ENCODE data around the gene LEF1.

The LEF1 gene

GRCh38 chr4:108103099-108103862, 65.5 kb downstream of the LEF1 start:
- Histone ChIP-seq H3K27ac (ENCODE audit: low read depth in 2 of 2, low read length in 2 of 2) (no peak overlapping the region), H3K4me3 (ENCODE audit: low read length in 2 of 2) (no peak overlapping the region), H3K36me3 (ENCODE audit: control insufficient read depth in 2 of 2, insufficient read depth in 2 of 2, low read length in 2 of 2) (no peaks in the 10 kb centered on the region), H3K4me1 (ENCODE audit: control insufficient read depth in 2 of 2, insufficient read depth in 2 of 2, low read length in 2 of 2) (no peaks in the 10 kb centered on the region), H3K9ac (ENCODE audit: low read depth in 1 of 2, low read length in 2 of 2) (no peak overlapping the region), H3K27me3 (ENCODE audit: control insufficient read depth in 2 of 2, insufficient read depth in 2 of 2, low read length in 2 of 2) (no peaks in the 10 kb centered on the region), H3K9me3 (ENCODE audit: control insufficient read depth in 2 of 2, low read length in 2 of 2) (no peaks in the 10 kb centered on the region)

GRCh38 chr4:108100827-108101226, 67.9 kb downstream of the LEF1 start:
- Histone ChIP-seq H3K9ac (ENCODE audit: low read depth in 1 of 2, low read length in 2 of 2) (no peak overlapping the region), H3K4me1 (ENCODE audit: control insufficient read depth in 2 of 2, insufficient read depth in 2 of 2, low read length in 2 of 2) (no peaks in the 10 kb centered on the region), H3K27me3 (ENCODE audit: control insufficient read depth in 2 of 2, insufficient read depth in 2 of 2, low read length in 2 of 2) (no peaks in the 10 kb centered on the region), H3K27ac (ENCODE audit: low read depth in 2 of 2, low read length in 2 of 2) (no peak overlapping the region), H3K9me3 (ENCODE audit: control insufficient read depth in 2 of 2, low read length in 2 of 2) (no peaks in the 10 kb centered on the region), H3K4me3 (ENCODE audit: low read length in 2 of 2) (no peak overlapping the region), H3K36me3 (ENCODE audit: control insufficient read depth in 2 of 2, insufficient read depth in 2 of 2, low read length in 2 of 2) (no peaks in the 10 kb centered on the region)

GRCh38 chr4:108099838-108100237, 68.9 kb downstream of the LEF1 start:
- Histone ChIP-seq H3K27me3 (ENCODE audit: control insufficient read depth in 2 of 2, insufficient read depth in 2 of 2, low read length in 2 of 2) (no peaks in the 10 kb centered on the region), H3K9me3 (ENCODE audit: control insufficient read depth in 2 of 2, low read length in 2 of 2) (no peaks in the 10 kb centered on the region), H3K27ac (ENCODE audit: low read depth in 2 of 2, low read length in 2 of 2) (no peak overlapping the region), H3K4me3 (ENCODE audit: low read length in 2 of 2) (no peak overlapping the region), H3K4me1 (ENCODE audit: control insufficient read depth in 2 of 2, insufficient read depth in 2 of 2, low read length in 2 of 2) (no peaks in the 10 kb centered on the region), H3K9ac (ENCODE audit: low read depth in 1 of 2, low read length in 2 of 2) (no peak overlapping the region), H3K36me3 (ENCODE audit: control insufficient read depth in 2 of 2, insufficient read depth in 2 of 2, low read length in 2 of 2) (no peaks in the 10 kb centered on the region)

- Histone ChIP-seq H3K4me3 (ENCODE audit: low read length in 2 of 2) (no peak overlapping the region), H3K9me3 (ENCODE audit: control insufficient read depth in 2 of 2, low read length in 2 of 2) (no peaks in the 10 kb centered on the region), H3K27ac (ENCODE audit: low read depth in 2 of 2, low read length in 2 of 2) (no peak overlapping the region)
These were observed 70.7 kb downstream of the LEF1 start for GRCh38 chr4:108097990-108098553.

GRCh38 chr4:108094923-108095482, 73.7 kb downstream of the LEF1 start:
- no peaks in the 10 kb centered on the region for H3K9me3 ChIP-seq (ENCODE audit: control insufficient read depth in 2 of 2, low read length in 2 of 2)
- H3K9ac ChIP-seq (ENCODE audit: low read depth in 1 of 2, low read length in 2 of 2) = no peak overlapping the region
- no peak overlapping the region for H3K4me3 ChIP-seq (ENCODE audit: low read length in 2 of 2)
- no peaks in the 10 kb centered on the region for H3K27me3 ChIP-seq (ENCODE audit: control insufficient read depth in 2 of 2, insufficient read depth in 2 of 2, low read length in 2 of 2)
- no peaks in the 10 kb centered on the region for H3K36me3 ChIP-seq (ENCODE audit: control insufficient read depth in 2 of 2, insufficient read depth in 2 of 2, low read length in 2 of 2)
- H3K4me1 ChIP-seq (ENCODE audit: control insufficient read depth in 2 of 2, insufficient read depth in 2 of 2, low read length in 2 of 2) = no peaks in the 10 kb centered on the region
- no peak overlapping the region for H3K27ac ChIP-seq (ENCODE audit: low read depth in 2 of 2, low read length in 2 of 2)

More at GRCh38 chr4:108097990-108098553, 70.7 kb downstream of the LEF1 start:
- H3K27me3 ChIP-seq (ENCODE audit: control insufficient read depth in 2 of 2, insufficient read depth in 2 of 2, low read length in 2 of 2) = no peaks in the 10 kb centered on the region
- no peaks in the 10 kb centered on the region for H3K36me3 ChIP-seq (ENCODE audit: control insufficient read depth in 2 of 2, insufficient read depth in 2 of 2, low read length in 2 of 2)
- no peaks in the 10 kb centered on the region for H3K4me1 ChIP-seq (ENCODE audit: control insufficient read depth in 2 of 2, insufficient read depth in 2 of 2, low read length in 2 of 2)
- H3K9ac ChIP-seq (ENCODE audit: low read depth in 1 of 2, low read length in 2 of 2) = no peak overlapping the region

GRCh38 chr4:108094131-108094530, 74.6 kb downstream of the LEF1 start:
- H3K27me3 ChIP-seq (ENCODE audit: control insufficient read depth in 2 of 2, insufficient read depth in 2 of 2, low read length in 2 of 2) = no peaks in the 10 kb centered on the region
- H3K4me1 ChIP-seq (ENCODE audit: control insufficient read depth in 2 of 2, insufficient read depth in 2 of 2, low read length in 2 of 2) = no peaks in the 10 kb centered on the region
- H3K4me3 ChIP-seq (ENCODE audit: low read length in 2 of 2) = no peak overlapping the region
- no peaks in the 10 kb centered on the region for H3K36me3 ChIP-seq (ENCODE audit: control insufficient read depth in 2 of 2, insufficient read depth in 2 of 2, low read length in 2 of 2)
- no peaks in the 10 kb centered on the region for H3K9me3 ChIP-seq (ENCODE audit: control insufficient read depth in 2 of 2, low read length in 2 of 2)
- H3K27ac ChIP-seq (ENCODE audit: low read depth in 2 of 2, low read length in 2 of 2) = no peak overlapping the region
- no peak overlapping the region for H3K9ac ChIP-seq (ENCODE audit: low read depth in 1 of 2, low read length in 2 of 2)

GRCh38 chr4:108092288-108092687, 76.4 kb downstream of the LEF1 start:
- Histone ChIP-seq H3K9ac (ENCODE audit: low read depth in 1 of 2, low read length in 2 of 2) (no peak overlapping the region), H3K4me1 (ENCODE audit: control insufficient read depth in 2 of 2, insufficient read depth in 2 of 2, low read length in 2 of 2) (no peaks in the 10 kb centered on the region), H3K36me3 (ENCODE audit: control insufficient read depth in 2 of 2, insufficient read depth in 2 of 2, low read length in 2 of 2) (no peaks in the 10 kb centered on the region), H3K4me3 (ENCODE audit: low read length in 2 of 2) (no peak overlapping the region), H3K27ac (ENCODE audit: low read depth in 2 of 2, low read length in 2 of 2) (no peak overlapping the region), H3K27me3 (ENCODE audit: control insufficient read depth in 2 of 2, insufficient read depth in 2 of 2, low read length in 2 of 2) (no peaks in the 10 kb centered on the region), H3K9me3 (ENCODE audit: control insufficient read depth in 2 of 2, low read length in 2 of 2) (no peaks in the 10 kb centered on the region)

- Histone ChIP-seq H3K27ac (ENCODE audit: low read depth in 2 of 2, low read length in 2 of 2) (no peak overlapping the region), H3K36me3 (ENCODE audit: control insufficient read depth in 2 of 2, insufficient read depth in 2 of 2, low read length in 2 of 2) (no peaks in the 10 kb centered on the region), H3K27me3 (ENCODE audit: control insufficient read depth in 2 of 2, insufficient read depth in 2 of 2, low read length in 2 of 2) (no peaks in the 10 kb centered on the region), H3K4me3 (ENCODE audit: low read length in 2 of 2) (no peak overlapping the region), H3K4me1 (ENCODE audit: control insufficient read depth in 2 of 2, insufficient read depth in 2 of 2, low read length in 2 of 2) (no peaks in the 10 kb centered on the region), H3K9ac (ENCODE audit: low read depth in 1 of 2, low read length in 2 of 2) (no peak overlapping the region), H3K9me3 (ENCODE audit: control insufficient read depth in 2 of 2, low read length in 2 of 2) (no peaks in the 10 kb centered on the region)
These were observed 81.3 kb downstream of the LEF1 start for GRCh38 chr4:108087293-108087967.

- Histone ChIP-seq H3K4me3 (ENCODE audit: low read length in 2 of 2) (no peak overlapping the region), H3K27me3 (ENCODE audit: control insufficient read depth in 2 of 2, insufficient read depth in 2 of 2, low read length in 2 of 2) (no peaks in the 10 kb centered on the region), H3K36me3 (ENCODE audit: control insufficient read depth in 2 of 2, insufficient read depth in 2 of 2, low read length in 2 of 2) (no peaks in the 10 kb centered on the region), H3K4me1 (ENCODE audit: control insufficient read depth in 2 of 2, insufficient read depth in 2 of 2, low read length in 2 of 2) (no peaks in the 10 kb centered on the region), H3K9me3 (ENCODE audit: control insufficient read depth in 2 of 2, low read length in 2 of 2) (no peaks in the 10 kb centered on the region), H3K27ac (ENCODE audit: low read depth in 2 of 2, low read length in 2 of 2) (no peak overlapping the region), H3K9ac (ENCODE audit: low read depth in 1 of 2, low read length in 2 of 2) (no peak overlapping the region)
These were observed 87.5 kb downstream of the LEF1 start for GRCh38 chr4:108081256-108081655.

GRCh38 chr4:108080747-108081146, 88.0 kb downstream of the LEF1 start:
- Histone ChIP-seq H3K27me3 (ENCODE audit: control insufficient read depth in 2 of 2, insufficient read depth in 2 of 2, low read length in 2 of 2) (no peaks in the 10 kb centered on the region), H3K4me1 (ENCODE audit: control insufficient read depth in 2 of 2, insufficient read depth in 2 of 2, low read length in 2 of 2) (no peaks in the 10 kb centered on the region), H3K27ac (ENCODE audit: low read depth in 2 of 2, low read length in 2 of 2) (no peak overlapping the region)

More at GRCh38 chr4:108080747-108081146, 88.0 kb downstream of the LEF1 start:
- no peaks in the 10 kb centered on the region for H3K36me3 ChIP-seq (ENCODE audit: control insufficient read depth in 2 of 2, insufficient read depth in 2 of 2, low read length in 2 of 2)
- H3K4me3 ChIP-seq (ENCODE audit: low read length in 2 of 2) = no peak overlapping the region
- no peaks in the 10 kb centered on the region for H3K9me3 ChIP-seq (ENCODE audit: control insufficient read depth in 2 of 2, low read length in 2 of 2)
- no peak overlapping the region for H3K9ac ChIP-seq (ENCODE audit: low read depth in 1 of 2, low read length in 2 of 2)
